Measurements from ENCODE around the gene STK36. TPM values are rescaled to one million over a fixed set of nuclear protein-coding genes. Genes with fewer than 3 reads are reported as not detected.
"Not testable (repeated sequence)": the region's sequence is repeated elsewhere in the genome, so short reads cannot be mapped to it uniquely, and the experiment has no call there.

The STK36 gene
- total and polyA plus RNA-seq, 10 of the 15 experiments (the other 5 are each of a cell fraction or from before 2014, with no cell fraction given): 4.0 to 22.8 (median 16.7) TPM

GRCh38 chr2:218680061-218680460 lies 8.2 kb downstream of the STK36 start:
- in situ Hi-C loops (cut with MboI) (no loop called here), intact Hi-C loops (cut with micrococcal nuclease; ENCODE audit: unreplicated experiment) (no loop called here)
- Histone ChIP-seq H3K9ac (ENCODE audit: control insufficient read depth, insufficient read depth, low read length) (no peak overlapping the region), H3K4me3 (no peak overlapping the region), H3K4me2 (ENCODE audit: control insufficient read depth, insufficient read depth) (no peak overlapping the region), H3K27ac (ENCODE audit: control insufficient read depth, insufficient read depth) (no peak overlapping the region), H3K36me3 (ENCODE audit: control insufficient read depth in 2 of 2, insufficient read depth in 2 of 2, low read length in 1 of 2) (no peaks in the 10 kb centered on the region), H3K79me2 (ENCODE audit: control insufficient read depth, insufficient read depth, low read length) (no peaks in the 10 kb centered on the region), H3K9me3 (replicated peaks; ENCODE audit: control insufficient read depth, insufficient read depth, low read length) (no peaks in the 10 kb centered on the region), H3K27me3 (replicated peaks in 1 of 2; ENCODE audit: control insufficient read depth in 2 of 2, insufficient read depth in 2 of 2, low read length in 1 of 2) (no peaks in the 10 kb centered on the region), H3K4me1 (ENCODE audit: control insufficient read depth, insufficient read depth, low read length) (no peaks in the 10 kb centered on the region), H2AFZ (ENCODE audit: control insufficient read depth, low read depth, low read length) (no peak overlapping the region), H4K20me1 (ENCODE audit: control insufficient read depth, insufficient read depth) (no peaks in the 10 kb centered on the region)
- CTCF ChIA-PET: no interaction called here
- no peak for DNase-seq (ENCODE audit: low read depth, low spot score)
- no peak for FAIRE-seq
- RAD21 ChIA-PET (ENCODE audit: unreplicated experiment): no interaction called here
- POLR2A ChIA-PET: no interaction called here
- no peak for ATAC-seq
- SMC1A ChIA-PET (ENCODE audit: uncharacterized antibody, unreplicated experiment): no interaction called here
- no TSS peak for BruUV-seq (replicated peaks)
- 48% methylated on average over 3 of the region's 3 CpGs for WGBS (ENCODE audit: insufficient coverage, insufficient replicate concordance, low lambda C conversion rate, missing lambda C conversion rate)
- TF ChIP-seq BCL3 (IDR thresholded peaks at IDR 0.05; ENCODE audit: borderline replicate concordance, insufficient read depth, low read depth, low read length, poor library complexity, severe bottlenecking) (no peak), NR2C2 (IDR thresholded peaks at IDR 0.05; ENCODE audit: borderline replicate concordance, control insufficient read depth, insufficient read length, low read depth) (no peak), STAT3 (IDR thresholded peaks at IDR 0.05; ENCODE audit: low read depth, low read length) (no peak)

GRCh38 chr2:218687400-218688060 lies 15.6 kb downstream of the STK36 start:
- peak; percentile 84 for ATAC-seq
- ChIA-PET RAD21 (ENCODE audit: unreplicated experiment) (interaction anchor here (1.0 to 1.9 kb wide), 4 partner anchors 28 to 417 kb away, joined by 3 to 10 read pairs (median 5); partner anchors contain the start of genes BCS1L, PNKD and ZNF142), POLR2A (interaction anchor here (0.6 to 0.8 kb wide), 2 partner anchors 15 to 158 kb away, joined by 3 to 4 read pairs; no protein-coding TSS in a partner anchor), SMC1A (ENCODE audit: uncharacterized antibody, unreplicated experiment) (interaction anchor here (0.7 to 1.4 kb wide), 9 partner anchors 9 to 386 kb away, joined by 3 to 10 read pairs (median 4); partner anchors contain the start of genes BCS1L, RNF25, STK36 and ZNF142), CTCF (interaction anchor here (0.7 to 2.3 kb wide), 14 partner anchors 10 to 417 kb away, joined by 3 to 17 read pairs (median 5); partner anchors contain the start of genes AAMP, BCS1L, PNKD and RNF25)
- H3K4me3 ChIP-seq; DNase-seq (ENCODE audit: low read depth, low spot score); H3K27me3 ChIP-seq (replicated peaks in 1 of 2; ENCODE audit: control insufficient read depth in 2 of 2, insufficient read depth in 2 of 2, low read length in 1 of 2); intact Hi-C loops (cut with micrococcal nuclease; ENCODE audit: unreplicated experiment); H3K79me2 ChIP-seq (ENCODE audit: control insufficient read depth, insufficient read depth, low read length); H3K9ac ChIP-seq (ENCODE audit: control insufficient read depth, insufficient read depth, low read length); H4K20me1 ChIP-seq (ENCODE audit: control insufficient read depth, insufficient read depth); H3K9me3 ChIP-seq (replicated peaks; ENCODE audit: control insufficient read depth, insufficient read depth, low read length); BruUV-seq (replicated peaks); H3K36me3 ChIP-seq (ENCODE audit: control insufficient read depth in 2 of 2, insufficient read depth in 2 of 2, low read length in 1 of 2); H3K4me1 ChIP-seq (ENCODE audit: control insufficient read depth, insufficient read depth, low read length); H3K4me2 ChIP-seq (ENCODE audit: control insufficient read depth, insufficient read depth); in situ Hi-C loops (cut with MboI); H3K27ac ChIP-seq (ENCODE audit: control insufficient read depth, insufficient read depth); H2AFZ ChIP-seq (ENCODE audit: control insufficient read depth, low read depth, low read length); FAIRE-seq: not testable (repeated sequence)
- 85% methylated on average over 5 of the region's 5 CpGs for WGBS (ENCODE audit: insufficient coverage, insufficient replicate concordance, low lambda C conversion rate, missing lambda C conversion rate)
- TF ChIP-seq ZBTB33 (IDR thresholded peaks at IDR 0.05) (0 out of 2 replicates have a peak, but pooled peaks have one; percentile 29), CTCF (IDR thresholded peaks at IDR 0.05 in 2 of 3, conservative IDR thresholded peaks at IDR 0.05 in 1 of 3; ENCODE audit: control insufficient read depth in 2 of 3, extremely low read depth in 1 of 3, insufficient read depth in 1 of 3, low read depth in 3 of 3, low read length in 3 of 3) (peak; percentile 53 to 63 (median 59); a peak in 5 of 6 replicates), SMC3 (IDR thresholded peaks at IDR 0.05; ENCODE audit: borderline replicate concordance, low read length) (peak; percentile 55; the same call in 1 of the 2 replicates), RAD21 (IDR thresholded peaks at IDR 0.05; ENCODE audit: insufficient read depth, low read depth, low read length) (peak; percentile 60)
